Measurements from ENCODE around the gene ADGRD2. TPM values are rescaled to one million over a fixed set of nuclear protein-coding genes. Genes with fewer than 3 reads are reported as not detected.

The ADGRD2 gene
- polyA plus RNA-seq, 2 of the 4 experiments (the other 2 are of a cell fraction) = not detected

- ATAC-seq (no peak), FAIRE-seq (no peak), DNase-seq (ENCODE audit: low read depth in 1 of 2, low spot score in 1 of 2) (no peak)
- no peak overlapping the region for H3K27ac ChIP-seq
- no peaks in the 10 kb centered on the region for H3K9me3 ChIP-seq
- TF ChIP-seq EHMT2 (IDR thresholded peaks at IDR 0.05; ENCODE audit: low read depth) (no peak), GATA3 (IDR thresholded peaks at IDR 0.05; ENCODE audit: borderline replicate concordance) (no peak), RCOR1 (IDR thresholded peaks at IDR 0.05; ENCODE audit: low read depth, low read length) (no peak), POLR2AphosphoS2 (conservative IDR thresholded peaks at IDR 0.05; ENCODE audit: low read length) (no peak), HEYL (CRISPR knock-in tag; IDR thresholded peaks at IDR 0.05) (no peak), RAD21 (conservative IDR thresholded peaks at IDR 0.05 in 1 of 2, IDR thresholded peaks at IDR 0.05 in 1 of 2) (no peak), MAZ (IDR thresholded peaks at IDR 0.05; ENCODE audit: borderline replicate concordance, low read depth, low read length) (no peak), HOXB13 (CRISPR knock-in tag; IDR thresholded peaks at IDR 0.05; ENCODE audit: low read depth) (no peak), CBX2 (IDR thresholded peaks at IDR 0.05; ENCODE audit: borderline replicate concordance, low read depth) (no peak)
- TF ChIP-seq, protein P1, sequence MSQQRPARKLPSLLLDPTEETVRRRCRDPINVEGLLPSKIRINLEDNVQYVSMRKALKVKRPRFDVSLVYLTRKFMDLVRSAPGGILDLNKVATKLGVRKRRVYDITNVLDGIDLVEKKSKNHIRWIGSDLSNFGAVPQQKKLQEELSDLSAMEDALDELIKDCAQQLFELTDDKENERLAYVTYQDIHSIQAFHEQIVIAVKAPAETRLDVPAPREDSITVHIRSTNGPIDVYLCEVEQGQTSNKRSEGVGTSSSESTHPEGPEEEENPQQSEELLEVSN (IDR thresholded peaks at IDR 0.05; ENCODE audit: borderline replicate concordance, low read depth) = no peak
- TF ChIP-seq, protein P2, sequence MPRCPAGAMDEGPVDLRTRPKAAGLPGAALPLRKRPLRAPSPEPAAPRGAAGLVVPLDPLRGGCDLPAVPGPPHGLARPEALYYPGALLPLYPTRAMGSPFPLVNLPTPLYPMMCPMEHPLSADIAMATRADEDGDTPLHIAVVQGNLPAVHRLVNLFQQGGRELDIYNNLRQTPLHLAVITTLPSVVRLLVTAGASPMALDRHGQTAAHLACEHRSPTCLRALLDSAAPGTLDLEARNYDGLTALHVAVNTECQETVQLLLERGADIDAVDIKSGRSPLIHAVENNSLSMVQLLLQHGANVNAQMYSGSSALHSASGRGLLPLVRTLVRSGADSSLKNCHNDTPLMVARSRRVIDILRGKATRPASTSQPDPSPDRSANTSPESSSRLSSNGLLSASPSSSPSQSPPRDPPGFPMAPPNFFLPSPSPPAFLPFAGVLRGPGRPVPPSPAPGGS (IDR thresholded peaks at IDR 0.05) = no peak
- CTCF ChIA-PET = interaction anchor here (0.5 to 2.1 kb wide), 6 partner anchors 9 to 197 kb away, joined by 3 to 8 read pairs (median 4); no protein-coding TSS in a partner anchor
- POLR2A ChIA-PET = no interaction called here
- no peaks in the 10 kb centered on the region for H3K4me1 ChIP-seq
- H3K4me2 ChIP-seq = no peak overlapping the region
- H3K4me3 ChIP-seq = no peak overlapping the region
- WGBS (ENCODE audit: missing lambda C conversion rate) = 73% methylated on average over 4 of the region's 4 CpGs
Measured at GRCh38 chr9:124514125-124514524, 63.9 kb downstream of the ADGRD2 start.

DNA sequence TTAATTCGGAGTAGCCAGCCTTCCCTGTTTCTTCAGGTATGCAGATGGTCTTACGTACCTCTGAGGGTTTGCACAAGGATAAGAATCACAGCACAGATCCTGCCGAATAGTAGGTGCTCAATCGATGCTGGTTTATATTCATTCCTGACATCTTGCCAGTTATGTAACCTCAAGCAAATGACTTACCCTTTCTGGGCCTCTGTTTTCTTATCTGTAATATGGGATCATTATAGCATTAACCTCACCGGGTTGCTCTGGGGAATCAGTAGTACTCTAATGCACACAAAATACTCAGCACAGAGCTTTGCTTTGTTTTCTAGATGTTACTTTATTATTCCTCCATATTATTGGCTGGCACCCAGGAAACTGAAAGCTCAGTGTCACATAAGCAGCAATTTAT, 64.6 kb downstream of the ADGRD2 start:
- POLR2A ChIA-PET = interaction anchor here (0.6 kb wide), 1 partner anchor 46 kb away, joined by 5 read pairs; no protein-coding TSS in a partner anchor
- CTCF ChIA-PET = interaction anchor here (0.6 to 2.1 kb wide), 5 partner anchors 10 to 77 kb away, joined by 3 to 8 read pairs (median 4); no protein-coding TSS in a partner anchor
- 86% methylated on average over 5 of the region's 5 CpGs for WGBS (ENCODE audit: missing lambda C conversion rate)
- ATAC-seq (no peak), DNase-seq (ENCODE audit: low read depth in 1 of 2, low spot score in 1 of 2) (no peak), FAIRE-seq (no peak)
- H3K27ac ChIP-seq = no peak overlapping the region
- TF ChIP-seq CHD4 (IDR thresholded peaks at IDR 0.05; ENCODE audit: borderline replicate concordance) (no peak), TP53 (CRISPR knock-in tag; IDR thresholded peaks at IDR 0.05) (no peak), NR3C1 (IDR thresholded peaks at IDR 0.05) (no peak), ZSCAN20 (CRISPR knock-in tag; IDR thresholded peaks at IDR 0.05) (no peak)
- TF ChIP-seq, protein P1 (IDR thresholded peaks at IDR 0.05; ENCODE audit: borderline replicate concordance, low read depth) = no peak
- H3K4me3 ChIP-seq = no peak overlapping the region
- H3K4me1 ChIP-seq = no peaks in the 10 kb centered on the region
- no peaks in the 10 kb centered on the region for H3K9me3 ChIP-seq
- H3K4me2 ChIP-seq = no peak overlapping the region

- DNase-seq (ENCODE audit: low read depth in 1 of 2, low spot score in 1 of 2) = no peak
- Histone ChIP-seq H3K4me3 (no peak overlapping the region), H3K9me3 (no peaks in the 10 kb centered on the region), H3K4me1 (no peaks in the 10 kb centered on the region), H3K27ac (no peak overlapping the region), H3K4me2 (no peak overlapping the region)
- ChIA-PET CTCF (interaction anchor here (0.6 to 2.8 kb wide), 3 partner anchors 12 to 165 kb away, joined by 3 to 14 read pairs (median 8); no protein-coding TSS in a partner anchor), POLR2A (no interaction called here)
- no peak for ATAC-seq
- 76% methylated on average over 5 of the region's 5 CpGs for WGBS (ENCODE audit: missing lambda C conversion rate)
- FAIRE-seq = no peak
- no peak for TF ChIP-seq CHD4 (IDR thresholded peaks at IDR 0.05; ENCODE audit: borderline replicate concordance)
- no peak for TF ChIP-seq EHMT2 (IDR thresholded peaks at IDR 0.05; ENCODE audit: low read depth)
Measured at GRCh38 chr9:124517600-124517999, 67.3 kb downstream of the ADGRD2 start.

GRCh38 chr9:124518116-124518515, 67.9 kb downstream of the ADGRD2 start:
- no peak overlapping the region for H3K4me2 ChIP-seq

More at GRCh38 chr9:124518116-124518515, 67.9 kb downstream of the ADGRD2 start:
- no peak for DNase-seq (ENCODE audit: low read depth in 1 of 2, low spot score in 1 of 2)
- H3K9me3 ChIP-seq = no peaks in the 10 kb centered on the region
- ATAC-seq = no peak
- H3K4me1 ChIP-seq = no peaks in the 10 kb centered on the region
- WGBS (ENCODE audit: missing lambda C conversion rate) = 94% methylated on average over 7 of the region's 7 CpGs
- POLR2A ChIA-PET = no interaction called here
- CTCF ChIA-PET = interaction anchor here (0.8 to 2.8 kb wide), 2 partner anchors 9 to 18 kb away, joined by 3 to 14 read pairs; no protein-coding TSS in a partner anchor
- FAIRE-seq = no peak
- no peak for TF ChIP-seq HES2 (IDR thresholded peaks at IDR 0.05)
- TF ChIP-seq ESRRA (IDR thresholded peaks at IDR 0.05; ENCODE audit: borderline replicate concordance, low read length) = no peak
- TF ChIP-seq EP300 (IDR thresholded peaks at IDR 0.05) = no peak
- no peak for TF ChIP-seq RARB (CRISPR knock-in tag; IDR thresholded peaks at IDR 0.05)
- no peak for TF ChIP-seq CBX8 (IDR thresholded peaks at IDR 0.05)
- no peak for TF ChIP-seq ZNF302 (CRISPR knock-in tag; IDR thresholded peaks at IDR 0.05)
- no peak overlapping the region for H3K27ac ChIP-seq
- no peak overlapping the region for H3K4me3 ChIP-seq
